ACC112 (cell line): Measurements from ENCODE around the gene ZDHHC24.

Source experiments
- H2AFZ ChIP-seq: fragments of 200-600 bp; sonication (generic); one replicate; pipeline ENCODE4 v1.6.0; 2017; ENCODE audit warnings: antibody characterized with exemption, low read length; ENCODE audit not compliant: unreplicated experiment
- H3K27ac ChIP-seq: fragments of 200-600 bp; sonication (generic); 2 replicates; pipeline ENCODE4 v1.5.1; 2014; ENCODE audit warnings: low read depth, mild to moderate bottlenecking, antibody characterized with exemption, low read length, moderate library complexity
- H3K27me3 ChIP-seq: fragments of 200-600 bp; sonication (generic); 2 replicates; pipeline ENCODE4 v1.6.1; 2014; ENCODE audit warnings: mild to moderate bottlenecking, antibody characterized with exemption, low read length, moderate library complexity, mixed read lengths; ENCODE audit not compliant: insufficient read depth
- H3K36me3 ChIP-seq: fragments of 200-600 bp; sonication (generic); 2 replicates; pipeline ENCODE4 v1.6.1; 2016; ENCODE audit warnings: mild to moderate bottlenecking, antibody characterized with exemption, low read length, moderate library complexity, mixed read lengths; ENCODE audit not compliant: insufficient read depth
- H3K4me1 ChIP-seq: fragments of 200-600 bp; sonication (generic); one replicate; pipeline ENCODE4 v1.6.1; 2016; ENCODE audit warnings: low read length, mixed read lengths; ENCODE audit not compliant: insufficient read depth, unreplicated experiment, control insufficient read depth
- H3K4me3 ChIP-seq: fragments of 200-600 bp; sonication (generic); 2 replicates; pipeline ENCODE4 v1.5.1; 2014; ENCODE audit warnings: mild to moderate bottlenecking, low read depth, low read length
- H3K79me2 ChIP-seq: fragments of 200-600 bp; sonication (generic); one replicate; pipeline ENCODE4 v1.6.0; 2016; ENCODE audit warnings: low read length; ENCODE audit not compliant: control insufficient read depth, unreplicated experiment, insufficient read depth

ZDHHC24 gene

DNA sequence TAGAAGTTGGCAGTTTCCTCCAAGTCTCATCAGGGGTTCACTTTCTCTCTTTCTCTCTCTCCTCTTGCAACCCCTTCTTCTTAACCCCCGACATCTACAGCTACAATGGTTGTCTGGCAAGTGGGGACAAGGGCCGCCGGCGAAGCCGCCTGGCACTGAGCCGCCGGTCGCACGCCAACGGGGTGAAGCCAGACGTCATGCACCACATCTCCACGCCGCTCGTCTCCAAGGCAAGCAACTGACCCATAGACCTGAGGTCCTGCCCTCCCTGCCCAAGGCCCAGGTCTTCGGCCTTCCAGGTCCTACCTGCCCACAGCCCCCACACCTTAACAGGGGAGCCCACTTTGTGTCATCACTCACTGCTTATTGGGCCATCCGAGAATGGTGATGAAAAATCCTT lies 74.7 kb downstream of the ZDHHC24 start:
- H2AFZ ChIP-seq = no peak overlapping the region
- no peaks in the 10 kb centered on the region for H3K36me3 ChIP-seq
- H3K4me3 ChIP-seq = no peak overlapping the region
- H3K4me1 ChIP-seq = peaks cover 7% of the 10 kb centered on the region
- H3K27me3 ChIP-seq = no peaks in the 10 kb centered on the region
- no peaks in the 10 kb centered on the region for H3K79me2 ChIP-seq
- H3K27ac ChIP-seq = no peak overlapping the region
